HG02943 (cell line): ENCODE data around the gene VWA2.

ENCODE experiments used
- ATAC-seq: cut with Tn5 transposase; IDR thresholded peaks from one replicate; pipeline ENCODE4 v1.9.1; 2021; ENCODE audit warnings: mild to moderate bottlenecking, low read depth, moderate library complexity; ENCODE audit not compliant: unreplicated experiment

The VWA2 gene

GRCh38 chr10:114337510-114338462 lies 98.7 kb downstream of the VWA2 start:
- no peak for ATAC-seq

- ATAC-seq, result no peak
Observed at GRCh38 chr10:114340816-114341215, 101.8 kb downstream of the VWA2 start.
